ENCODE results near the gene CASZ1. TPM values are rescaled to one million over a fixed set of nuclear protein-coding genes. Genes with fewer than 3 reads are reported as not detected.

CASZ1 gene
- total and polyA plus RNA-seq, 12 donors, result 19.5 to 79.8 (median 64.7) TPM

- Histone ChIP-seq H3K4me3 (no peak overlapping the region), H3K27me3 (peaks cover 0 to 4% (median 0%) of the 10 kb centered on the region in 7 donors), H3K27ac (no peak overlapping the region), H3K4me1 (peaks cover 16 to 80% (median 58%) of the 10 kb centered on the region in 9 donors), H3K9me3 (no peaks in the 10 kb centered on the region), H3K36me3 (no peaks in the 10 kb centered on the region)
- TF ChIP-seq CTCF (IDR thresholded peaks at IDR 0.05), result no peak
- no peak for ATAC-seq
- intact Hi-C loops (cut with DNase I), result loop anchor here in 1 of 10 donors (5.0 kb wide), 1 partner anchor 53 kb away; no protein-coding TSS in a partner anchor
- 77 to 80% methylated on average over 8 of the region's 8 CpGs for WGBS, 2 donors
- no peak for DNase-seq
Observed at GRCh38 chr1:10739589-10739988, 56.9 kb downstream of the CASZ1 start.

DNA sequence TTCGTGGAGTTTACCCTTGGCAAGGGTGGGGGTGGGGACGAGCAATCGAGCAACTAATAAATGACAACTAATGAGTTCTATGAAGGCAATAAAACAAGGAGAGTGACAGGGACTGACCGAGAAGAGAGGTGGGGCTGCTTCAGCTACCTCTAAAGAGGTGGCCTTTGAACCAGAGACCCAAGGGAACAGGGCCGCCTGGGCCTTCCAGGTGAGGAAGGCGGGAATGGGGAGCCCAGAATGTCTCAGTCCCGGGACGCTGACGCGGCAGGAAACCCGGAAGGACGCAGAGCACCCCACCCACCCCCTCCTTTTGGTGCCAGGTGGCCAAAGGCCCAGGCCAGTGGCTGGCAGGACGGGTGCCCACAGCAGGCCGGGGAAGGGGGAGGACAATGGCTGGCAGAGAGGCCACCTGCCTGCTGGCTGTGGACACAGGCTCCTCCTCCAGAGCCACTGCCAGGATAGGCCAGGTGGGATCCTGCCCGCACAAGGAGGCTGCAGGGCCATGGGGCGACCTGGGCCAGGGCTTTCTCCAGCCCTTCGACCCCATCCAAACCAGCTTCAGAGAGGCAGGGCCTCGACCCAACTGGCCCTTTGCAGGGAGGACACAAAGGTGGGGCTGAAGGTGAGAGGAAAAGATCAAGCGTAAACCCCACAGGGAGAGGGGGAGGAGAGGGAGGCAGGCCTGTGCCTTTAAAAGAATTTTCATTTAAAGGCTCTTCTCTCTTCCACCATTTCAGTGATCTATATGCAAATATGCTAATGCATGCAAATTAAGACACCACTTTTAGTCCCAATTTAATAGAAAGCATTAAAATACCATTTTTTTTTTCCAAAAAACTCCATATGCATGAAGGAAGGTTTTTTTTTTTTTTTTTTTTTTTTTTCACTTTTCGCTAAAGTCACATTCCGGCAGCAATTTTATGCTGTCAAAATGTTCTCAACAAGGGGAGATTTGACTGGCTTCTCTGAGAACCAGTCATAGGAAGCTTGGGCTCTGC is 58.1 kb downstream of the CASZ1 start:
- no peak for TF ChIP-seq CTCF (IDR thresholded peaks at IDR 0.05)
- Histone ChIP-seq H3K27me3 (peaks cover 0 to 4% (median 0%) of the 10 kb centered on the region in 7 donors), H3K36me3 (no peaks in the 10 kb centered on the region), H3K4me1 (peaks cover 16 to 84% (median 66%) of the 10 kb centered on the region in 9 donors), H3K27ac (peak overlapping the region in 7 of 10 donors; percentile 56 to 81 (median 68)), H3K9me3 (no peaks in the 10 kb centered on the region), H3K4me3 (no peak overlapping the region)
- WGBS, 2 donors, result 58 to 59% methylated on average over 20 to 21 of the region's 21 CpGs
- ATAC-seq (peak in 3 of 8 donors; percentile 3 to 20 (median 16)), DNase-seq (no peak)
- intact Hi-C loops (cut with DNase I), result loop anchor here in 1 of 10 donors (5.0 kb wide), 1 partner anchor 54 kb away; no protein-coding TSS in a partner anchor

- WGBS, 2 donors, result 43 to 52% methylated on average over 12 of the region's 12 CpGs
- Histone ChIP-seq H3K27ac (peak overlapping the region in 9 of 10 donors; percentile 13 to 81 (median 65)), H3K9me3 (no peaks in the 10 kb centered on the region), H3K4me3 (peak overlapping the region in 1 of 10 donors; percentile 0), H3K36me3 (no peaks in the 10 kb centered on the region), H3K4me1 (peaks cover 16 to 82% (median 64%) of the 10 kb centered on the region in 9 donors), H3K27me3 (no peaks in the 10 kb centered on the region)
- no peak for DNase-seq
- ATAC-seq, result peak in 5 of 8 donors; percentile 3 to 18 (median 5)
- intact Hi-C loops (cut with DNase I), result loop anchor here in 2 of 10 donors (2.0 to 5.0 kb wide), 2 partner anchors 19 to 55 kb away; no protein-coding TSS in a partner anchor
- TF ChIP-seq CTCF (IDR thresholded peaks at IDR 0.05), result no peak
Observed at GRCh38 chr1:10737651-10738050, 58.8 kb downstream of the CASZ1 start.
